ENCODE data around the gene ABCB9. TPM values are rescaled to one million over a fixed set of nuclear protein-coding genes. Genes with fewer than 3 reads are reported as not detected.

The ABCB9 gene
- total RNA-seq, 1 experiment from 2014 or later = 14.7 TPM

DNA sequence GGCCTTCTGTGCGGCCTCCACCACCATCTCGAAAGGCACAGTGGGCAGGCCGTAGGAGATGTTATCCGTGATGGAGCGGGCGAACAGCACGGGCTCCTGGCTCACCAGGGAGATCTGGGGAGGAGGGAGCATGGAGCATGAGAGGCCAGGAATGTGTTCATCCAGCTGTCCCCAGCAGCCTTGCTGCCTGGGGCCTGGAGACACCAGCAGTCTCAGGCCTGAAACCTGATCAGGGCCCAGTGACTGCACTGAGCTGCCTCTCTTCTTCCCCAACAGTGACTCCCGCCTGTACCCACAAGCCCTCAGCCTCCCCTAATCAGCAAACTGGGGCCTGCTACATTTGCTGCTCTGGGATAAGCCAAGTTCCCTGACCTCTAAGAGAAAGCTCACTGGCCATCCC lies 30.9 kb downstream of the ABCB9 start:
- intact Hi-C loops (cut with micrococcal nuclease) = no loop called here
- no peaks in the 10 kb centered on the region for H3K9me3 ChIP-seq (ENCODE audit: control insufficient read depth in 1 of 2, insufficient read depth in 1 of 2, low read depth in 1 of 2, low read length in 2 of 2)
- no peak for TF ChIP-seq ELF1 (IDR thresholded peaks at IDR 0.05; ENCODE audit: borderline replicate concordance, low read depth)
- TF ChIP-seq SIN3A (IDR thresholded peaks at IDR 0.05; ENCODE audit: low read depth) = no peak
- TF ChIP-seq, protein P1, sequence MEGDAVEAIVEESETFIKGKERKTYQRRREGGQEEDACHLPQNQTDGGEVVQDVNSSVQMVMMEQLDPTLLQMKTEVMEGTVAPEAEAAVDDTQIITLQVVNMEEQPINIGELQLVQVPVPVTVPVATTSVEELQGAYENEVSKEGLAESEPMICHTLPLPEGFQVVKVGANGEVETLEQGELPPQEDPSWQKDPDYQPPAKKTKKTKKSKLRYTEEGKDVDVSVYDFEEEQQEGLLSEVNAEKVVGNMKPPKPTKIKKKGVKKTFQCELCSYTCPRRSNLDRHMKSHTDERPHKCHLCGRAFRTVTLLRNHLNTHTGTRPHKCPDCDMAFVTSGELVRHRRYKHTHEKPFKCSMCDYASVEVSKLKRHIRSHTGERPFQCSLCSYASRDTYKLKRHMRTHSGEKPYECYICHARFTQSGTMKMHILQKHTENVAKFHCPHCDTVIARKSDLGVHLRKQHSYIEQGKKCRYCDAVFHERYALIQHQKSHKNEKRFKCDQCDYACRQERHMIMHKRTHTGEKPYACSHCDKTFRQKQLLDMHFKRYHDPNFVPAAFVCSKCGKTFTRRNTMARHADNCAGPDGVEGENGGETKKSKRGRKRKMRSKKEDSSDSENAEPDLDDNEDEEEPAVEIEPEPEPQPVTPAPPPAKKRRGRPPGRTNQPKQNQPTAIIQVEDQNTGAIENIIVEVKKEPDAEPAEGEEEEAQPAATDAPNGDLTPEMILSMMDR (IDR thresholded peaks at IDR 0.05 in 2 of 3, conservative IDR thresholded peaks at IDR 0.05 in 1 of 3; ENCODE audit: borderline replicate concordance in 1 of 3, insufficient read depth in 1 of 3, low read depth in 2 of 3, low read length in 2 of 3) = no peak
- no peak for TF ChIP-seq SP1 (IDR thresholded peaks at IDR 0.05; ENCODE audit: low read depth)
- BruUV-seq (replicated peaks) = no TSS peak
- peaks cover 2 to 7% of the 10 kb centered on the region in 2 experiments; a peak in 3 of 4 replicates for H3K4me1 ChIP-seq (ENCODE audit: control insufficient read depth in 1 of 2, insufficient read depth in 2 of 2, low read length in 2 of 2)
- no peaks in the 10 kb centered on the region for H3K9me2 ChIP-seq (ENCODE audit: insufficient read depth)
- H3K27me3 ChIP-seq (ENCODE audit: insufficient read depth, low read length) = no peaks in the 10 kb centered on the region
- no peaks in the 10 kb centered on the region for H4K20me1 ChIP-seq (ENCODE audit: insufficient read depth)
- no peak overlapping the region for H2AFZ ChIP-seq (ENCODE audit: low read depth, low read length, poor library complexity, severe bottlenecking)
- peak; percentile 25; the same call in 1 of the 2 replicates for ATAC-seq
- RAD21 ChIA-PET (ENCODE audit: low non-redundant PET in 1 of 2, low total read pairs in 2 of 2, uncharacterized antibody in 2 of 2, unreplicated experiment in 2 of 2) = no interaction called here
- no peak for DNase-seq (ENCODE audit: low read depth, low spot score)
- no peak overlapping the region for H3K4me3 ChIP-seq (replicated peaks in 1 of 2; ENCODE audit: low read depth in 1 of 2, low read length in 2 of 2)
- no peak overlapping the region for H3K4me2 ChIP-seq (ENCODE audit: low read length)
- H3K27ac ChIP-seq (ENCODE audit: low read depth, low read length) = no peak overlapping the region
- POLR2A ChIA-PET = no interaction called here
- H3K36me3 ChIP-seq (ENCODE audit: control insufficient read depth in 1 of 2, insufficient read depth in 2 of 2, low read length in 2 of 2) = no peaks in the 10 kb centered on the region
- no peak overlapping the region for H3K9ac ChIP-seq (ENCODE audit: low read length)
- H3K79me2 ChIP-seq (ENCODE audit: insufficient read depth, low read length) = no peaks in the 10 kb centered on the region
- CTCF ChIA-PET = no interaction called here

GRCh38 chr12:122934722-122935121 lies 31.5 kb downstream of the ABCB9 start:
- DNase-seq (ENCODE audit: low read depth, low spot score) = no peak
- H3K4me1 ChIP-seq (ENCODE audit: control insufficient read depth in 1 of 2, insufficient read depth in 2 of 2, low read length in 2 of 2) = peaks cover 0 to 6% of the 10 kb centered on the region in 2 experiments; a peak in 2 of 4 replicates
- ATAC-seq = no peak
- CTCF ChIA-PET = no interaction called here
- RAD21 ChIA-PET (ENCODE audit: low non-redundant PET in 1 of 2, low total read pairs in 2 of 2, uncharacterized antibody in 2 of 2, unreplicated experiment in 2 of 2) = no interaction called here
- no peaks in the 10 kb centered on the region for H3K27me3 ChIP-seq (ENCODE audit: insufficient read depth, low read length)
- TF ChIP-seq ZFX (IDR thresholded peaks at IDR 0.05) (no peak), ZBTB33 (IDR thresholded peaks at IDR 0.05; ENCODE audit: extremely low read depth, insufficient replicate concordance, low read length) (no peak), EZH2 (IDR thresholded peaks at IDR 0.05) (no peak), TCF7L2 (IDR thresholded peaks at IDR 0.05; ENCODE audit: borderline replicate concordance, extremely low read depth, insufficient read depth, insufficient read length) (no peak), SP1 (IDR thresholded peaks at IDR 0.05; ENCODE audit: low read depth) (no peak), EGR1 (IDR thresholded peaks at IDR 0.05; ENCODE audit: low read depth) (no peak), RAD21 (IDR thresholded peaks at IDR 0.05; ENCODE audit: low read depth) (no peak), SRF (IDR thresholded peaks at IDR 0.05; ENCODE audit: low read depth) (no peak), POLR2AphosphoS5 (IDR thresholded peaks at IDR 0.05; ENCODE audit: low read depth, low read length) (no peak)
- TF ChIP-seq, protein P2, sequence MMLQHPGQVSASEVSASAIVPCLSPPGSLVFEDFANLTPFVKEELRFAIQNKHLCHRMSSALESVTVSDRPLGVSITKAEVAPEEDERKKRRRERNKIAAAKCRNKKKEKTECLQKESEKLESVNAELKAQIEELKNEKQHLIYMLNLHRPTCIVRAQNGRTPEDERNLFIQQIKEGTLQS (IDR thresholded peaks at IDR 0.05) = no peak
- TF ChIP-seq, protein P1 (IDR thresholded peaks at IDR 0.05 in 2 of 3, conservative IDR thresholded peaks at IDR 0.05 in 1 of 3; ENCODE audit: borderline replicate concordance in 1 of 3, insufficient read depth in 1 of 3, low read depth in 2 of 3, low read length in 2 of 3) = no peak
- TF ChIP-seq, protein P3, sequence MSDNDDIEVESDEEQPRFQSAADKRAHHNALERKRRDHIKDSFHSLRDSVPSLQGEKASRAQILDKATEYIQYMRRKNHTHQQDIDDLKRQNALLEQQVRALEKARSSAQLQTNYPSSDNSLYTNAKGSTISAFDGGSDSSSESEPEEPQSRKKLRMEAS (IDR thresholded peaks at IDR 0.05) = no peak
- no peak overlapping the region for H3K4me3 ChIP-seq (replicated peaks in 1 of 2; ENCODE audit: low read depth in 1 of 2, low read length in 2 of 2)
- H3K9ac ChIP-seq (ENCODE audit: low read length) = no peak overlapping the region
- no peaks in the 10 kb centered on the region for H4K20me1 ChIP-seq (ENCODE audit: insufficient read depth)
- no TSS peak for BruUV-seq (replicated peaks)
- no peak overlapping the region for H3K27ac ChIP-seq (ENCODE audit: low read depth, low read length)
- POLR2A ChIA-PET = no interaction called here
- no peak overlapping the region for H2AFZ ChIP-seq (ENCODE audit: low read depth, low read length, poor library complexity, severe bottlenecking)
- intact Hi-C loops (cut with micrococcal nuclease) = no loop called here
- H3K9me2 ChIP-seq (ENCODE audit: insufficient read depth) = no peaks in the 10 kb centered on the region
- H3K36me3 ChIP-seq (ENCODE audit: control insufficient read depth in 1 of 2, insufficient read depth in 2 of 2, low read length in 2 of 2) = no peaks in the 10 kb centered on the region
- no peaks in the 10 kb centered on the region for H3K9me3 ChIP-seq (ENCODE audit: control insufficient read depth in 1 of 2, insufficient read depth in 1 of 2, low read depth in 1 of 2, low read length in 2 of 2)
- no peaks in the 10 kb centered on the region for H3K79me2 ChIP-seq (ENCODE audit: insufficient read depth, low read length)
- H3K4me2 ChIP-seq (ENCODE audit: low read length) = no peak overlapping the region

All from HCT116 (cell line).